ENCODE results near the gene LMO3.
"Not testable (repeated sequence)": the region's sequence is repeated elsewhere in the genome, so short reads cannot be mapped to it uniquely, and the experiment has no call there.

The LMO3 gene

GRCh38 chr12:16537652-16538051 is 68.3 kb downstream of the LMO3 start:
- not testable (repeated sequence) for DNase-seq

- DNase-seq = peak; percentile 90
Observed at GRCh38 chr12:16531621-16532020, 74.3 kb downstream of the LMO3 start.

DNA sequence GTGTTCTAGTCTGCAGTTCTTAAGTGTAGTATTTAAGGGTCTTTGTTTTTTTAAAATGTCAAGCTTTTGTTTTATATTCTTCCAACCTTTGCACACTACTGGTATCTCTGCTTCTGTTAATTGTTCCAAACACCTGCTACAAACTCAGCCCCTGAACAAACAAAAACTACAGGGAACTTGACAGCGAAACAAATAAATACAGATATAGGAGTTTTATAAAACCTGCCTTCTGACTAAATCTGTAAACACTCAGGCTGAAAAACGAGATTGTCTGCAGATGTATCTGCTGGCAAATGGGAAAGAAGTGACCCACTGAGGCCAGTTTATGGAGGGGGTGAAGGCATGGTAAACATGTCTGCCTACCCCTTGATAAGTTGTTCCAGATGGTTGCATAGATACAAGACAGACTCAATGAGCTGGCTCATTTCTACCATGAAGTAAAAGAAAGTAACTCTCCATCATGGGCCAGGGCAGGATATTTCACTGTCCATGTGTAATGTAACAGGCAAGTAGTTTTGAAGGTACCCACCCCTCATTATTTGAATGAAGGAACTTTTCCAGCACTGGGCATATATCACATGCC is 75.6 kb downstream of the LMO3 start:
- peak; percentile 69 for DNase-seq

- no peak for DNase-seq
Observed at GRCh38 chr12:16526693-16527092, 79.3 kb downstream of the LMO3 start.

- DNase-seq = no peak
Observed at GRCh38 chr12:16524378-16524777, 81.6 kb downstream of the LMO3 start.

- no peak for DNase-seq
Observed at GRCh38 chr12:16523951-16524331, 82.0 kb downstream of the LMO3 start.

DNA sequence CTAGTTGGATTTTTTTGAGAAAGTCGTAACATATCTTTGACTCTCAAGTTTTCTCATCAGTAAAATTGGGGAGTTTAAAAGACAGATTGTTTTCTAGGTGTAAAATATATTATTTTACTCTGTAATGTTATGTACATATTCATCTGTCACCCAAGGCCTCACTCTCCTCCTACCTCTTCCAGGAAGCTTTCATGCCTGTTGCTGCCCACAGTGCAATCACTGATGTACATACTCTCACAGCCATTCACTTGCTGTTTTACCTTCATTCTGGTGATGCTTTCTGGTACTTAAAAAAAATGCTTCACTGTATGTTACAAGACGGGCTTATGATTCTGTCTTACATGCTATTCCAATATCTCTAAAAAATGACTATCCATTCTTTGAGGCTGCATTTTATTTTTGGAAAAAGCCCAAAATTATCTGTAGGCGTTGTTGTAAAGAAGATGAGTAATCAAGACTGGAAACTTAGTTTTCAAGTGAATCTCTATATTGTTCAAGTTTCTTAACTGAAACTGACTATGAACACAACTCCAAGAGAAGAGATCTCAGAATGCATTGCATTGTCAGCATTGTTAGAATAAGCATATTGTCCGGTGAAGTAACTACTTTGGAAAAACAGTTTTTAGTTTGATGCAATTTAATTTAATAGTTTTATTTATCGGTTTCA is 82.5 kb downstream of the LMO3 start:
- DNase-seq = no peak

- DNase-seq = no peak
Observed at GRCh38 chr12:16520328-16520727, 85.6 kb downstream of the LMO3 start.

DNA sequence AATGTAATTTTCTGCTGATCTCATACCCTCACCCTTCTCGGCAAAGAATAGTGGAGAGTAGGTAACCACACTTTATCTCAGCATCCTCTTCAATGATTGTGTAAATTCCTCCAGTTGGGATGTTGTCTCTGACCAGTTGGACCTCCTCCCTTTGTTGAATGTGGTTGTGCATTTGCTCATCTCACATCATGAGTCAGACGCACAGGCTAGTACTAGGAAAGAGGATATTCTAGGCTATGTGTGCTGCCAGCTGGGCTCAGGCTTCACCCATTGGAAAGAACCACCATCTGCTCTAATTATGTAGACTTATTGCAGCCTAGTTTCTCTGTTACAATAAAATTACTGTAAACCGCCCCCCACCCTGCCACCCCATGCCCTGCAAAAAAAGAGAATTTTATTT is 90.3 kb downstream of the LMO3 start:
- DNase-seq = no peak

- DNase-seq = no peak
Observed at GRCh38 chr12:16513231-16513630, 92.7 kb downstream of the LMO3 start.

GRCh38 chr12:16509411-16509810 is 96.6 kb downstream of the LMO3 start:
- peak; percentile 4 for DNase-seq

GRCh38 chr12:16506394-16506793 is 99.6 kb downstream of the LMO3 start:
- DNase-seq = no peak

DNA sequence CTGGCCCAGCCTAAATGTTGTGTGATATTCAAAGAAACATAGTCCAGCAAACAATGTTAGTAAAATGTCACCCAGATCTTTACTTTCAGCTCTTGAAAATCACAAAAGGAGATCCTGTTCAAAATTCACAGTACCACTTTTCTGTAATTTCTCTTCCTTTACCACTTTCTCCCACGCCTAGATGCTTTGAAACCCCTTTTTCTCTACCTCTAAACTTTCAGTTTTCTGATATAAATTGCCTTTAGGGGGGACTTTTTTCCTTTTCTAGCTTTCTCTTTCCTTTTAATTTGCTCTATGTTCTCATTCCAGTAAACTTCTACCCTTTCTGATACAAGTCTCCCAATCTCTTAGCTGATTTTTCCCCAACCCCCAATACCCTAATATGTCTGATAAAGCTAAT is 101.8 kb downstream of the LMO3 start:
- no peak for DNase-seq

DNA sequence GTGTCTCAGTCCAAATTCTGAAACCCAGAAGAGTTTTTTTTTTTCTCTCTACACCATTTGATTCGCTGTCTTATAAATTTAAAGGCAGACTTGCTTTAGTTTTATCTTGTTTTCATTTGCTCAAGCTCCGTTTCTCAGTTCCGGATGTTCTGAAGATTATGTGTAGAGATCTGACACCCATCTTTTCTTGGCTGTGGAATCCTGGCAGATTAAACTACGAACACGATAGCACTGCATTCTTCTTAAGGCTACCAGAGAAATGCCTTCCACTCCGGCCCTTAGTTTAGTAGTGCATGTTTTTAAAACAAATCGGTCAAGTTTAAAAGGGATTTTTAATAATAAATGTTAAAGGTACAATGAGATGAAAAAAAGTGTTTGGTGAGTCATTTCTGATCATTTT is 106.4 kb downstream of the LMO3 start:
- no peak for DNase-seq
